GM12878 (cell line): ENCODE measurements around the gene MDFIC.

ENCODE experiments used
- CEBPB ChIP-seq, 2 experiments: fragments of 150-350 bp in 1 of 2; IDR thresholded peaks; 2 replicates each; pipeline ENCODE4 v1.6.1; 2012 to 2014; ENCODE audit warnings: low read depth in 2 of 2, low read length in 2 of 2, borderline replicate concordance in 1 of 2, inconsistent platforms in 1 of 2
- CREM ChIP-seq: IDR thresholded peaks from 2 replicates; pipeline ENCODE4 v1.6.1; 2014; ENCODE audit warnings: antibody characterized with exemption, low read depth
- EZH2 ChIP-seq: IDR thresholded peaks from 2 replicates; pipeline ENCODE4 v1.6.1; 2012; ENCODE audit warnings: low read depth, mild to moderate bottlenecking, control low read depth, inconsistent platforms, low read length, borderline replicate concordance; ENCODE audit not compliant: control insufficient read depth
- FOXK2 ChIP-seq: fragments of 450-650 bp; IDR thresholded peaks from 2 replicates; pipeline ENCODE4 v1.6.1; 2017; ENCODE audit warnings: mild to moderate bottlenecking, moderate library complexity
- POLR2A ChIP-seq: IDR thresholded peaks from 2 replicates; pipeline ENCODE4 v1.6.1; 2011; ENCODE audit warnings: low read depth, mild to moderate bottlenecking, low read length
- TARDBP ChIP-seq: IDR thresholded peaks from 2 replicates; pipeline ENCODE4 v1.6.1; 2016; ENCODE audit warnings: borderline replicate concordance
- TCF12 ChIP-seq: IDR thresholded peaks from 2 replicates; pipeline ENCODE4 v1.6.1; 2011; ENCODE audit warnings: low read depth, mild to moderate bottlenecking, low read length
- YY1 ChIP-seq: IDR thresholded peaks from 2 replicates; pipeline ENCODE4 v1.6.1; 2011; ENCODE audit warnings: low read depth, mild to moderate bottlenecking, low read length
- TF ChIP-seq, protein P1 (sequence below), 3 experiments: IDR thresholded peaks in 2 of 3; conservative IDR thresholded peaks in 1 of 3; 2 replicates each; pipeline ENCODE4 v1.5.1; 2011; ENCODE audit warnings: low read depth in 3 of 3, low read length in 3 of 3, mild to moderate bottlenecking in 3 of 3, control low read depth in 2 of 3, moderate library complexity in 2 of 3, inconsistent platforms in 1 of 3, mixed read lengths in 1 of 3; ENCODE audit not compliant: control insufficient read depth in 2 of 3, insufficient read depth in 1 of 3; ENCODE audit errors: extremely low read depth in 1 of 3
- TF ChIP-seq, protein P2 (sequence below): fragments of 450-650 bp; IDR thresholded peaks from 2 replicates; pipeline ENCODE4 v1.6.1; 2016; ENCODE audit warnings: mild to moderate bottlenecking, moderate library complexity, borderline replicate concordance
- TF ChIP-seq, protein P3 (sequence below): IDR thresholded peaks from 2 replicates; pipeline ENCODE4 v1.6.1; 2012; ENCODE audit warnings: low read length, inconsistent platforms
- TF ChIP-seq, protein P4 (sequence below): IDR thresholded peaks from 2 replicates; pipeline ENCODE4 v1.6.1; 2012; ENCODE audit warnings: mild to moderate bottlenecking, low read depth, low read length

DNA sequence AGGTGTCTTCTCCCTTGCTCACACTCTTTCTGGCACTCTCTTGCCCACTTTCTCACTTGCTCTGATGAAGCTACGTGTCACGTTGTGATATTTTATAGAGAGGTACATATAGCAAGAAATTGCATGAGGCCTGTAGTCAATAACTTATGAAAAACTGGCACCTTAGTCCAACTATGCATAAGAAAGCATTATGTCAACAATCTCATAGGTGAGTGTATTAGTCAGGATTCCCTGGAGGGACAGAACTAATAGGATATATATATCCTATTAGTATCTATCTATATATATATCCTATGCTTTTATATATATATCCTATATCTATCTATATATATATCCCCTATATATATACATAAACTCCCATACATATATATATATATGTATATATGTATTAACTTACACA is 18.8 kb upstream of the MDFIC start:
- TF ChIP-seq CREM = no peak
- no peak for TF ChIP-seq POLR2A
- TF ChIP-seq FOXK2 = no peak
- TF ChIP-seq TARDBP = no peak
- TF ChIP-seq, protein P1, sequence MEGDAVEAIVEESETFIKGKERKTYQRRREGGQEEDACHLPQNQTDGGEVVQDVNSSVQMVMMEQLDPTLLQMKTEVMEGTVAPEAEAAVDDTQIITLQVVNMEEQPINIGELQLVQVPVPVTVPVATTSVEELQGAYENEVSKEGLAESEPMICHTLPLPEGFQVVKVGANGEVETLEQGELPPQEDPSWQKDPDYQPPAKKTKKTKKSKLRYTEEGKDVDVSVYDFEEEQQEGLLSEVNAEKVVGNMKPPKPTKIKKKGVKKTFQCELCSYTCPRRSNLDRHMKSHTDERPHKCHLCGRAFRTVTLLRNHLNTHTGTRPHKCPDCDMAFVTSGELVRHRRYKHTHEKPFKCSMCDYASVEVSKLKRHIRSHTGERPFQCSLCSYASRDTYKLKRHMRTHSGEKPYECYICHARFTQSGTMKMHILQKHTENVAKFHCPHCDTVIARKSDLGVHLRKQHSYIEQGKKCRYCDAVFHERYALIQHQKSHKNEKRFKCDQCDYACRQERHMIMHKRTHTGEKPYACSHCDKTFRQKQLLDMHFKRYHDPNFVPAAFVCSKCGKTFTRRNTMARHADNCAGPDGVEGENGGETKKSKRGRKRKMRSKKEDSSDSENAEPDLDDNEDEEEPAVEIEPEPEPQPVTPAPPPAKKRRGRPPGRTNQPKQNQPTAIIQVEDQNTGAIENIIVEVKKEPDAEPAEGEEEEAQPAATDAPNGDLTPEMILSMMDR (IDR thresholded peaks at IDR 0.05 in 2 of 3, conservative IDR thresholded peaks at IDR 0.05 in 1 of 3; ENCODE audit: control insufficient read depth in 2 of 3, extremely low read depth in 1 of 3, insufficient read depth in 1 of 3, low read depth in 3 of 3, low read length in 3 of 3) = no peak
- TF ChIP-seq, protein P2, sequence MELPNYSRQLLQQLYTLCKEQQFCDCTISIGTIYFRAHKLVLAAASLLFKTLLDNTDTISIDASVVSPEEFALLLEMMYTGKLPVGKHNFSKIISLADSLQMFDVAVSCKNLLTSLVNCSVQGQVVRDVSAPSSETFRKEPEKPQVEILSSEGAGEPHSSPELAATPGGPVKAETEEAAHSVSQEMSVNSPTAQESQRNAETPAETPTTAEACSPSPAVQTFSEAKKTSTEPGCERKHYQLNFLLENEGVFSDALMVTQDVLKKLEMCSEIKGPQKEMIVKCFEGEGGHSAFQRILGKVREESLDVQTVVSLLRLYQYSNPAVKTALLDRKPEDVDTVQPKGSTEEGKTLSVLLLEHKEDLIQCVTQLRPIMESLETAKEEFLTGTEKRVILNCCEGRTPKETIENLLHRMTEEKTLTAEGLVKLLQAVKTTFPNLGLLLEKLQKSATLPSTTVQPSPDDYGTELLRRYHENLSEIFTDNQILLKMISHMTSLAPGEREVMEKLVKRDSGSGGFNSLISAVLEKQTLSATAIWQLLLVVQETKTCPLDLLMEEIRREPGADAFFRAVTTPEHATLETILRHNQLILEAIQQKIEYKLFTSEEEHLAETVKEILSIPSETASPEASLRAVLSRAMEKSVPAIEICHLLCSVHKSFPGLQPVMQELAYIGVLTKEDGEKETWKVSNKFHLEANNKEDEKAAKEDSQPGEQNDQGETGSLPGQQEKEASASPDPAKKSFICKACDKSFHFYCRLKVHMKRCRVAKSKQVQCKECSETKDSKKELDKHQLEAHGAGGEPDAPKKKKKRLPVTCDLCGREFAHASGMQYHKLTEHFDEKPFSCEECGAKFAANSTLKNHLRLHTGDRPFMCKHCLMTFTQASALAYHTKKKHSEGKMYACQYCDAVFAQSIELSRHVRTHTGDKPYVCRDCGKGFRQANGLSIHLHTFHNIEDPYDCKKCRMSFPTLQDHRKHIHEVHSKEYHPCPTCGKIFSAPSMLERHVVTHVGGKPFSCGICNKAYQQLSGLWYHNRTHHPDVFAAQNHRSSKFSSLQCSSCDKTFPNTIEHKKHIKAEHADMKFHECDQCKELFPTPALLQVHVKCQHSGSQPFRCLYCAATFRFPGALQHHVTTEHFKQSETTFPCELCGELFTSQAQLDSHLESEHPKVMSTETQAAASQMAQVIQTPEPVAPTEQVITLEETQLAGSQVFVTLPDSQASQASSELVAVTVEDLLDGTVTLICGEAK = no peak
- no peak for TF ChIP-seq YY1
- TF ChIP-seq, protein P3, sequence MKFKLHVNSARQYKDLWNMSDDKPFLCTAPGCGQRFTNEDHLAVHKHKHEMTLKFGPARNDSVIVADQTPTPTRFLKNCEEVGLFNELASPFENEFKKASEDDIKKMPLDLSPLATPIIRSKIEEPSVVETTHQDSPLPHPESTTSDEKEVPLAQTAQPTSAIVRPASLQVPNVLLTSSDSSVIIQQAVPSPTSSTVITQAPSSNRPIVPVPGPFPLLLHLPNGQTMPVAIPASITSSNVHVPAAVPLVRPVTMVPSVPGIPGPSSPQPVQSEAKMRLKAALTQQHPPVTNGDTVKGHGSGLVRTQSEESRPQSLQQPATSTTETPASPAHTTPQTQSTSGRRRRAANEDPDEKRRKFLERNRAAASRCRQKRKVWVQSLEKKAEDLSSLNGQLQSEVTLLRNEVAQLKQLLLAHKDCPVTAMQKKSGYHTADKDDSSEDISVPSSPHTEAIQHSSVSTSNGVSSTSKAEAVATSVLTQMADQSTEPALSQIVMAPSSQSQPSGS = no peak
- TF ChIP-seq EZH2 = no peak
- TF ChIP-seq, protein P4, sequence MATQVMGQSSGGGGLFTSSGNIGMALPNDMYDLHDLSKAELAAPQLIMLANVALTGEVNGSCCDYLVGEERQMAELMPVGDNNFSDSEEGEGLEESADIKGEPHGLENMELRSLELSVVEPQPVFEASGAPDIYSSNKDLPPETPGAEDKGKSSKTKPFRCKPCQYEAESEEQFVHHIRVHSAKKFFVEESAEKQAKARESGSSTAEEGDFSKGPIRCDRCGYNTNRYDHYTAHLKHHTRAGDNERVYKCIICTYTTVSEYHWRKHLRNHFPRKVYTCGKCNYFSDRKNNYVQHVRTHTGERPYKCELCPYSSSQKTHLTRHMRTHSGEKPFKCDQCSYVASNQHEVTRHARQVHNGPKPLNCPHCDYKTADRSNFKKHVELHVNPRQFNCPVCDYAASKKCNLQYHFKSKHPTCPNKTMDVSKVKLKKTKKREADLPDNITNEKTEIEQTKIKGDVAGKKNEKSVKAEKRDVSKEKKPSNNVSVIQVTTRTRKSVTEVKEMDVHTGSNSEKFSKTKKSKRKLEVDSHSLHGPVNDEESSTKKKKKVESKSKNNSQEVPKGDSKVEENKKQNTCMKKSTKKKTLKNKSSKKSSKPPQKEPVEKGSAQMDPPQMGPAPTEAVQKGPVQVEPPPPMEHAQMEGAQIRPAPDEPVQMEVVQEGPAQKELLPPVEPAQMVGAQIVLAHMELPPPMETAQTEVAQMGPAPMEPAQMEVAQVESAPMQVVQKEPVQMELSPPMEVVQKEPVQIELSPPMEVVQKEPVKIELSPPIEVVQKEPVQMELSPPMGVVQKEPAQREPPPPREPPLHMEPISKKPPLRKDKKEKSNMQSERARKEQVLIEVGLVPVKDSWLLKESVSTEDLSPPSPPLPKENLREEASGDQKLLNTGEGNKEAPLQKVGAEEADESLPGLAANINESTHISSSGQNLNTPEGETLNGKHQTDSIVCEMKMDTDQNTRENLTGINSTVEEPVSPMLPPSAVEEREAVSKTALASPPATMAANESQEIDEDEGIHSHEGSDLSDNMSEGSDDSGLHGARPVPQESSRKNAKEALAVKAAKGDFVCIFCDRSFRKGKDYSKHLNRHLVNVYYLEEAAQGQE = no peak
- TF ChIP-seq TCF12 = no peak
- TF ChIP-seq CEBPB (IDR thresholded peaks at IDR 0.05; ENCODE audit: borderline replicate concordance in 1 of 2, low read depth in 2 of 2, low read length in 2 of 2) = no peak
